AG04450 (cell line): Measurements from ENCODE around the gene SEMA4D. TPM values are rescaled to one million over a fixed set of nuclear protein-coding genes. Genes with fewer than 3 reads are reported as not detected.
A peak's percentile ranks its signal among the peaks of the same experiment; 100 is the strongest.

Experiments
- CTCF ChIA-PET: fragments of 300-600, 350-600 bp; formaldehyde crosslinking; extraction: SDS; loops from one replicate; lab custom pipeline; 2022; ENCODE audit warnings: antibody characterized with exemption, inconsistent platforms; lab: Charles Lee
- POLR2A ChIA-PET: fragments of 350-600 bp; formaldehyde crosslinking; extraction: SDS; loops from one replicate; lab custom pipeline; 2021; ENCODE audit warnings: antibody characterized with exemption, inconsistent platforms; lab: Yijun Ruan, JAX
- DNase-seq: peaks from one replicate; pipeline ENCODE4 v3.0.0-alpha.2; 2011; ENCODE audit warnings: low read depth, low spot score
- H3K27ac ChIP-seq: one replicate; pipeline ENCODE4 v1.5.1; 2012; ENCODE audit warnings: low read depth, low read length, control low read depth
- H3K27me3 ChIP-seq: one replicate; pipeline ENCODE4 v1.6.0; 2012; ENCODE audit warnings: low read length; ENCODE audit not compliant: control insufficient read depth, insufficient read depth
- H3K4me3 ChIP-seq: 2 replicates; pipeline ENCODE4 v1.5.1; 2011; ENCODE audit warnings: mild to moderate bottlenecking, low read depth, low read length, control low read depth
- H3K9me3 ChIP-seq: 2 replicates; pipeline ENCODE4 v1.5.1; 2012; ENCODE audit warnings: low read length; ENCODE audit not compliant: control insufficient read depth, insufficient read depth
- polyA plus RNA-seq: library from polyadenylated mRNA; depleted of rRNA; stranded (reverse); fragments of >200 nt; gene quantifications from 2 replicates; pipeline ENCODE4 v1.2.3, GENCODE V29; 2011
- TF ChIP-seq, protein P1 (sequence below): IDR thresholded peaks from 2 replicates; pipeline ENCODE4 v1.5.1; 2011; ENCODE audit warnings: low read depth, low read length, control low read depth, inconsistent platforms

SEMA4D gene
- polyA plus RNA-seq, 1 experiment, result 2.8 TPM

DNA sequence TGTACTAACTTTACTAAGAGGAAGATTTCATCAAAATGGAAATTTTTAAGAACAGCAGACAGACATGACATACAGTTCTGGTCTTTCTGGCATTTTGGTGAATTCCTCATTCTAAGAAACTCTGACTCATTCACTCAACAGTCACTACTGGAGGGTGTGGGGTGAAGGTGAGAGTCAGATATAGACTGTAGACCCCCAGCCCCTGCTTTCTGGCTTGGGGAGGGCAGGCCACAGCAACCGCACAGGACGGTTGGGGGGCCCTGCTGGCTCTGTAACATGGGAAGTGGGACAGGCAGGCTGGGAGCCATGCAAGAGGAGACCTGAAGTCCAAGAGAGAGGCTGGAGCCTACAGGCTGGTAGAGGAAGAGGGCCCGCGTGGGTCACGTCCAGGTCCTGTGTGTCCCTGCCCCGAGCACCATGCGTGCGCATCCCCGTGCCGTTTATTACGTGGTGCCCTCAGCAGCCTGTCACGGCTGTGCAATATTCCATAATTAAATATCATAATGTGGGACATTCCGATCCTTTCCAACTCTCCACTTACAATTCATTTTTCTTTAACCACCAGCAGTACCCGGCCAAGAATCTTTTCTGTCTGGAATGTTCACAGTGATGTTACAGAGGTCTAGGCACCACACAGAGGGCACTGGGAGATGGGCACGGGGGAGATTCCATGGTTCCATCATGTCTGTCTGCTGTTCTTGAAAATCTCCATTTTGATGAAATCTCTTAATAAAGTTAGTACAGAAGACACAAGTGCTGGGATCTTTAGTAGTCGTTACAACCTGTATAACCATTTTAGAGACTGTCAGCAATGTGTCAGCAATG lies 75.5 kb downstream of the SEMA4D start:
- TF ChIP-seq, protein P1, sequence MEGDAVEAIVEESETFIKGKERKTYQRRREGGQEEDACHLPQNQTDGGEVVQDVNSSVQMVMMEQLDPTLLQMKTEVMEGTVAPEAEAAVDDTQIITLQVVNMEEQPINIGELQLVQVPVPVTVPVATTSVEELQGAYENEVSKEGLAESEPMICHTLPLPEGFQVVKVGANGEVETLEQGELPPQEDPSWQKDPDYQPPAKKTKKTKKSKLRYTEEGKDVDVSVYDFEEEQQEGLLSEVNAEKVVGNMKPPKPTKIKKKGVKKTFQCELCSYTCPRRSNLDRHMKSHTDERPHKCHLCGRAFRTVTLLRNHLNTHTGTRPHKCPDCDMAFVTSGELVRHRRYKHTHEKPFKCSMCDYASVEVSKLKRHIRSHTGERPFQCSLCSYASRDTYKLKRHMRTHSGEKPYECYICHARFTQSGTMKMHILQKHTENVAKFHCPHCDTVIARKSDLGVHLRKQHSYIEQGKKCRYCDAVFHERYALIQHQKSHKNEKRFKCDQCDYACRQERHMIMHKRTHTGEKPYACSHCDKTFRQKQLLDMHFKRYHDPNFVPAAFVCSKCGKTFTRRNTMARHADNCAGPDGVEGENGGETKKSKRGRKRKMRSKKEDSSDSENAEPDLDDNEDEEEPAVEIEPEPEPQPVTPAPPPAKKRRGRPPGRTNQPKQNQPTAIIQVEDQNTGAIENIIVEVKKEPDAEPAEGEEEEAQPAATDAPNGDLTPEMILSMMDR, result no peak
- ChIA-PET POLR2A (no interaction called here), CTCF (interaction anchor here (1.2 kb wide), 1 partner anchor 126 kb away, joined by 4 read pairs; no protein-coding TSS in a partner anchor)
- Histone ChIP-seq H3K27me3 (no peaks in the 10 kb centered on the region), H3K9me3 (peaks cover 4% of the 10 kb centered on the region), H3K4me3 (no peak overlapping the region), H3K27ac (peak overlapping the region; percentile 39)
- DNase-seq, result peak; percentile 16

DNA sequence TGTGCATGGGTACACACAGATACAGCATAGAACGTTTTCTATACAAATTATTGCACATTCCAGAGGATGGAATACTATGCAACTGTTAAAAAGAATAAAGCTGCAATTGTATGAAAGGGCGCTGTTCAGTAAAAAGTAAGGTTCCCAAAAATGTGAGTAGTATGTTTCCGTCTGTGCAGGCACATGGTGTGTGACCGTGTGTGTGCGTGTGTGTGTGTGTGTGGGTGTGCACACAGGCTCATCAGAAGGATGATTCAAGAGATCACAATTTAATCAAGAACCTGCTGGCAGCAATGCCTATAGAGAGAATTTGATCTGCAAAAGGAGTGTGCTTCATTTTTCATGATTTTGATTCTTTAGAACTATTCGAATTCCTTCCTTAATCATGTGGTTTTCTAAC lies 76.3 kb downstream of the SEMA4D start:
- TF ChIP-seq, protein P1, result no peak
- Histone ChIP-seq H3K27ac (peak overlapping the region; percentile 33), H3K9me3 (peaks cover 6% of the 10 kb centered on the region), H3K4me3 (no peak overlapping the region), H3K27me3 (no peaks in the 10 kb centered on the region)
- no peak for DNase-seq
- ChIA-PET CTCF (no interaction called here), POLR2A (no interaction called here)

DNA sequence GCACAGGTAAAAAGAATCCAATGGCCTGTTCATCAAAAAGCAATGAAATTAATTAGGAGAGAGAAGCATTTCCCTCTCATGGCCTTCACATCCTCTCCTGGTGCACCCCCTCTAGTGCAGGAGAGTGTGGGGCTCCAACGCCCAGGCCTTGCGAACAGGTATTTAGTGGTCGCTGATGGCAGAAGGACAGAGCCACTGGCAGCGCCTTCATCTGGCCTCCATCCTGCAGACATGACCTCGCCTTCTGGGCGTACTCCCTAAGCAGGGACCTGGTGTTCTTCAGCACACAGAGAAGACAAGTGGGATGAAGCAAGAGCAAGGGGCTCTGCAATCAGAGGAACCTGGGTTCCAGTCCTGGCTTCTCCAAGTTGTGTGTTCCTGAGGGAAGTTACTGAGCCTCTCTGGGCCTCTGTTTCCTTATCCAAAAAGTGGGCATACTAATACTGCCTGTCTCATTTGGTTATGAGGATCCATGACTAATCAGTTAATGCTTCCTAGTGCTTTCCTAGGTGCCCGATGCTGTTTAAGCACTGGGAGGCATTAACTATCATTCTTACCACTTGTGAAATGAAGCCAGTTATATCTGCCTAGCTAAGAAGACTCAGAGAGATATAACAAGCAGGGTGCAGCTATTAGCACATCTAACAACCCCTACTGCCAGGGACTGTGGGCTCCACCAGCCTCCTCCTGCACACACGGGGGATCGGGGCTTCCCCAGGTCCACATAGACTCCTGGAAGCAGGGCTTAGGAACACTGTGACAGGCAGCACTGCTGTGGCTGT lies 77.3 kb downstream of the SEMA4D start:
- ChIA-PET CTCF (no interaction called here), POLR2A (no interaction called here)
- H3K4me3 ChIP-seq, result no peak overlapping the region
- TF ChIP-seq, protein P1, result no peak
- H3K9me3 ChIP-seq, result peaks cover 6% of the 10 kb centered on the region
- H3K27me3 ChIP-seq, result no peaks in the 10 kb centered on the region
- no peak for DNase-seq
- H3K27ac ChIP-seq, result no peak overlapping the region

DNA sequence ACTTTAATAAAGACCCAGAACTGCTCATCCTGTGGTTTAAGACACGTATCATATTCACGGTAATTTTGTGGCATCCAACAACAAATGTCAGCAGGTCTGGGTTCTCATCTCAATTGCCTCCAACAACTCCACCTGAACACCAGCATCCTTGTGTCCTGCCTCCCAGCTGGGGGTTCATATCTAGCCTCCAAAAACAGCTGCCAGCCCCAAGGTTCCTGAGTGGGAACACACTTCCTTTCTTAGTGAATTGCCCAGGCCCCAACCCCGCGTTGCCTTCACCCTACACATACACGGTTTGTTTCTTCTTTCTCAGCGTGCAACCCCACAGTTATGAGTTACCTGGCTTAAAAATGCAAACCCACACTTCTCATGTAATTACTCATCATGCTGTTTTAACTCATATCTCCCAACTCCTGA lies 77.9 kb downstream of the SEMA4D start:
- ChIA-PET CTCF (no interaction called here), POLR2A (no interaction called here)
- Histone ChIP-seq H3K27me3 (no peaks in the 10 kb centered on the region), H3K9me3 (peaks cover 6% of the 10 kb centered on the region), H3K4me3 (no peak overlapping the region), H3K27ac (no peak overlapping the region)
- DNase-seq, result no peak
- TF ChIP-seq, protein P1, result no peak
